ENCODE measurements around the gene HIF3A. TPM values are rescaled to one million over a fixed set of nuclear protein-coding genes. Genes with fewer than 3 reads are reported as not detected.
A peak's percentile ranks its signal among the peaks of the same experiment; 100 is the strongest.

The HIF3A gene
- total RNA-seq, 1 experiment from 2014 or later, result 31.9 TPM

DNA sequence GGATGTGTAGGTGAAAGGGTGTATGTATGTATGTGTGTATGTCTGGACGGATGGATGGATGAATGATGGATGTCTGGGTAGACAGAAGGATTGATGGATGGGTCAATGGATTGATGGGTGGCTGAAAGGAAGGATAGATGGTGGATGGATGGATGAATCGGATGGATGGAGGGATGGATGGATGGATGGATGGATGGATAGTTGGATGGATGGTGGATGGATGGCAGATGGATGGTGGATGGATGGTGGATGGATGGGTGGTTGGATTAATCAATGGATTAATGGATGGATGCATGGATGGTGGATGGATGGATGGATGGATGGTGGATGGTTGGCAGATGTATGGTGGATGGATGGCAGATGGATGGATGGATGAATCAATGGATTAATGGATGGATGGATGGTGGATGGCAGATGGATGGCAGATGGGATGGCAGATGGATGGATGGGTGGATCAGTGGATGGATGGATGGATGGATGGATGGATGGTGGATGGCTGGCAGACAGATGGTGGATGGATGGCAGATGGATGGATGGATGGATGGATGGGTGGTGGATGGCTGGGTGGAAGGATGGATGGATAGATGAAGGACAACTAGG lies 33.6 kb downstream of the HIF3A start:
- H2BK20ac ChIP-seq (ENCODE audit: low read depth, low read length, poor library complexity, severe bottlenecking), result no peak overlapping the region
- H2BK15ac ChIP-seq (ENCODE audit: low read depth, low read length), result no peak overlapping the region
- no peaks in the 10 kb centered on the region for H3K79me2 ChIP-seq (ENCODE audit: insufficient read depth, low read length)
- no peak overlapping the region for H4K91ac ChIP-seq (ENCODE audit: insufficient read length, low read depth, low read length)
- peaks cover 48 to 56% (median 55%) of the 10 kb centered on the region in 3 experiments for H3K36me3 Mint-ChIP-seq (ENCODE audit: insufficient read depth in 1 of 3, low read depth in 3 of 3)
- no peak overlapping the region for H3T11ph ChIP-seq (ENCODE audit: low read length)
- no peak overlapping the region for H4K5ac ChIP-seq (ENCODE audit: insufficient read length, low read depth, low read length)
- H3K9me3 ChIP-seq (ENCODE audit: control insufficient read depth, low read depth, low read length), result peaks cover 32% of the 10 kb centered on the region
- DNase-seq, result no peak
- no peak overlapping the region for H3K18ac ChIP-seq (ENCODE audit: insufficient read length, low read depth, low read length)
- H2AK5ac ChIP-seq (ENCODE audit: insufficient read length, low read length), result no peak overlapping the region
- H3K27me3 ChIP-seq (ENCODE audit: insufficient read depth, low read length), result no peaks in the 10 kb centered on the region
- H2BK5ac ChIP-seq (ENCODE audit: insufficient read length, low read length), result no peak overlapping the region
- H2AFZ ChIP-seq (ENCODE audit: low read length), result no peak overlapping the region
- no peaks in the 10 kb centered on the region for H4K20me1 ChIP-seq (ENCODE audit: control insufficient read depth, insufficient read depth, insufficient read length)
- H3K23ac ChIP-seq (ENCODE audit: insufficient read length, low read depth, low read length), result no peak overlapping the region
- TF ChIP-seq, protein P1, sequence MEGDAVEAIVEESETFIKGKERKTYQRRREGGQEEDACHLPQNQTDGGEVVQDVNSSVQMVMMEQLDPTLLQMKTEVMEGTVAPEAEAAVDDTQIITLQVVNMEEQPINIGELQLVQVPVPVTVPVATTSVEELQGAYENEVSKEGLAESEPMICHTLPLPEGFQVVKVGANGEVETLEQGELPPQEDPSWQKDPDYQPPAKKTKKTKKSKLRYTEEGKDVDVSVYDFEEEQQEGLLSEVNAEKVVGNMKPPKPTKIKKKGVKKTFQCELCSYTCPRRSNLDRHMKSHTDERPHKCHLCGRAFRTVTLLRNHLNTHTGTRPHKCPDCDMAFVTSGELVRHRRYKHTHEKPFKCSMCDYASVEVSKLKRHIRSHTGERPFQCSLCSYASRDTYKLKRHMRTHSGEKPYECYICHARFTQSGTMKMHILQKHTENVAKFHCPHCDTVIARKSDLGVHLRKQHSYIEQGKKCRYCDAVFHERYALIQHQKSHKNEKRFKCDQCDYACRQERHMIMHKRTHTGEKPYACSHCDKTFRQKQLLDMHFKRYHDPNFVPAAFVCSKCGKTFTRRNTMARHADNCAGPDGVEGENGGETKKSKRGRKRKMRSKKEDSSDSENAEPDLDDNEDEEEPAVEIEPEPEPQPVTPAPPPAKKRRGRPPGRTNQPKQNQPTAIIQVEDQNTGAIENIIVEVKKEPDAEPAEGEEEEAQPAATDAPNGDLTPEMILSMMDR (conservative IDR thresholded peaks at IDR 0.05), result no peak
- no peaks in the 10 kb centered on the region for H3K4me1 Mint-ChIP-seq
- H3K14ac ChIP-seq (ENCODE audit: insufficient read depth, low read length), result no peak overlapping the region
- H3K9ac ChIP-seq (ENCODE audit: extremely low read depth, insufficient read length, low read length), result no peak overlapping the region
- H3K4me2 ChIP-seq (ENCODE audit: insufficient read depth, insufficient read length, low read length), result no peak overlapping the region
- peak overlapping the region; percentile 7 for H3K56ac ChIP-seq (ENCODE audit: insufficient read length, low read depth, low read length)
- no peak overlapping the region for H3K4me3 Mint-ChIP-seq
- H3K27me3 Mint-ChIP-seq (ENCODE audit: low read depth), result no peaks in the 10 kb centered on the region
- no peaks in the 10 kb centered on the region for H3K79me1 ChIP-seq (ENCODE audit: insufficient read depth, low read depth, low read length, poor library complexity, severe bottlenecking)
- H3K27ac ChIP-seq (ENCODE audit: insufficient read length, low read depth, low read length), result no peak overlapping the region
- no peaks in the 10 kb centered on the region for H3K23me2 ChIP-seq (ENCODE audit: insufficient read length, low read depth, low read length, poor library complexity, severe bottlenecking)
- H3K4ac ChIP-seq (ENCODE audit: low read depth, low read length), result no peak overlapping the region
- H2BK120ac ChIP-seq (ENCODE audit: low read depth, low read length, poor library complexity, severe bottlenecking), result no peak overlapping the region
- peaks cover 33% of the 10 kb centered on the region in 2 experiments for H3K9me3 Mint-ChIP-seq
- no peaks in the 10 kb centered on the region for H3K4me1 ChIP-seq (ENCODE audit: insufficient read depth, low read length)
- H3K27ac Mint-ChIP-seq, result no peak overlapping the region; a peak in 2 of 7 replicates
- H4K8ac ChIP-seq (replicated peaks; ENCODE audit: insufficient read length, low read depth, low read length), result no peak overlapping the region
- H2BK12ac ChIP-seq (ENCODE audit: insufficient read length, low read depth, low read length), result no peak overlapping the region
- WGBS (ENCODE audit: extremely low coverage, insufficient read length, low lambda C conversion rate), result 100% methylated on average over 2 of the region's 2 CpGs

Data from H9 (cell line).